Tibial artery (tissue), 4 donors: ENCODE data around the gene AGPAT2.

Experiments
- DNase-seq, 2 donors: peaks; one replicate each; pipeline ENCODE4 v3.0.0-alpha.2; 2019
- H3K27ac ChIP-seq, 2 donors: fragments of 200-600 bp; sonication (generic) in 1 of 2; 1 replicate in 1 of 2; 2 replicates in 1 of 2; pipeline ENCODE4 v1.5.1; 2018 to 2019; ENCODE audit warnings: mild to moderate bottlenecking in 1 of 2
- H3K27me3 ChIP-seq, 2 donors: fragments of 200-600 bp; sonication (generic) in 1 of 2; one replicate each; pipeline versions ENCODE4 v1.5.1 to v1.6.0; 2016 to 2019
- H3K36me3 ChIP-seq, 3 donors: fragments of 200-600 bp; sonication (generic) in 2 of 3; one replicate each; pipeline ENCODE4 v1.5.1; 2016 to 2019; ENCODE audit warnings: mild to moderate bottlenecking in 2 of 3
- H3K4me1 ChIP-seq, 4 donors: fragments of 200-600 bp; sonication (generic) in 2 of 4; 1 replicate in 3 of 4; 2 replicates in 1 of 4; pipeline ENCODE4 v1.5.1; 2016 to 2019
- H3K4me3 ChIP-seq, 2 donors: fragments of 200-600 bp; sonication (generic) in 1 of 2; 1 replicate in 1 of 2; 2 replicates in 1 of 2; pipeline ENCODE4 v1.5.1; 2018 to 2019; ENCODE audit warnings: mild to moderate bottlenecking in 2 of 2
- H3K9me3 ChIP-seq, 3 donors: fragments of 200-600 bp; sonication (generic) in 1 of 3; one replicate each; pipeline ENCODE4 v1.5.1; 2016 to 2019
- intact Hi-C: fragments of 100-400 bp; cut with DNase I; formaldehyde crosslinking; loops from one replicate; pipeline ENCODE4 v1.15.0; 2023; ENCODE audit warnings: low total_unique reads
- TF ChIP-seq, protein P1 (sequence below), 2 experiments: fragments of 200-600 bp in 1 of 2; fragments of 450-650 bp in 1 of 2; IDR thresholded peaks; one replicate each; pipeline ENCODE4 v1.5.1; 2017 to 2019; ENCODE audit warnings: antibody characterized with exemption in 2 of 2, mild to moderate bottlenecking in 1 of 2, moderate library complexity in 1 of 2

The AGPAT2 gene

DNA sequence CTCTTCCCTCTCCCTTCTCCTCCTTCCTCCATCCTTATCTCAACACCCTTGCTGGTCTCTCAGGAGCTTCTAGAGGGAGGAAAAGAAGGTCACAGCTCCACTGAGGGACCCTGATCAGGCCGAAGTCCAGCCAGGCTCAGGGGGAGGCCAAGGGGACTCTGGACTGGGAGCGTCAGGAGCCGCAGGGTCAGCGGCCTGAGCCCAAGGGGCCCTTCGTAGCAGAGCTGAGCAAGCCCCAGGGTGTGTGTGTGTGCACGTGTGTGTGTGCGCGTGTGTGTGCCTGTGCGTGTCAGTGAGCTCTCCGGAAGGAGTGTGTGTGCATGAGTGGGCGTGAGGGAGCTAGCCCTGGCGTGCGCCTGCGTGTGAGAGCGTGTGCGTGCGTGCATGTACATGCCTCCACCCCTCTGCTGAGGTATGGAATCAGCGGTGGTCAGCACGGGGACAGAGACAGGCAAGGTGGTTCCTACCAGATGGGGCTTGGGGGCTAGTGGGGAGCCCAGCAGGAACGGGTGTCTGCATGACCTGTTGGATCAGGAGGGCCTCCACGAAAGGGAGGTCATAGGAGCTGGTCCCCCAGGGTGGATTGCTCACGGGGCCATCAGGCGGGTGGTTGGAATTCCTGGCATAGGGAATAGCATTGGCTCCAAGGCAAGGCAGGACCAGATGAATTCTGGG is 10.0 kb upstream of the AGPAT2 start:
- Histone ChIP-seq H3K27me3 (peaks cover 0 to 66% of the 10 kb centered on the region in 2 donors), H3K27ac (no peak overlapping the region), H3K36me3 (no peaks in the 10 kb centered on the region), H3K4me3 (no peak overlapping the region), H3K9me3 (no peaks in the 10 kb centered on the region), H3K4me1 (peaks cover 0 to 13% (median 0%) of the 10 kb centered on the region in 4 donors)
- no peak for DNase-seq
- TF ChIP-seq, protein P1, sequence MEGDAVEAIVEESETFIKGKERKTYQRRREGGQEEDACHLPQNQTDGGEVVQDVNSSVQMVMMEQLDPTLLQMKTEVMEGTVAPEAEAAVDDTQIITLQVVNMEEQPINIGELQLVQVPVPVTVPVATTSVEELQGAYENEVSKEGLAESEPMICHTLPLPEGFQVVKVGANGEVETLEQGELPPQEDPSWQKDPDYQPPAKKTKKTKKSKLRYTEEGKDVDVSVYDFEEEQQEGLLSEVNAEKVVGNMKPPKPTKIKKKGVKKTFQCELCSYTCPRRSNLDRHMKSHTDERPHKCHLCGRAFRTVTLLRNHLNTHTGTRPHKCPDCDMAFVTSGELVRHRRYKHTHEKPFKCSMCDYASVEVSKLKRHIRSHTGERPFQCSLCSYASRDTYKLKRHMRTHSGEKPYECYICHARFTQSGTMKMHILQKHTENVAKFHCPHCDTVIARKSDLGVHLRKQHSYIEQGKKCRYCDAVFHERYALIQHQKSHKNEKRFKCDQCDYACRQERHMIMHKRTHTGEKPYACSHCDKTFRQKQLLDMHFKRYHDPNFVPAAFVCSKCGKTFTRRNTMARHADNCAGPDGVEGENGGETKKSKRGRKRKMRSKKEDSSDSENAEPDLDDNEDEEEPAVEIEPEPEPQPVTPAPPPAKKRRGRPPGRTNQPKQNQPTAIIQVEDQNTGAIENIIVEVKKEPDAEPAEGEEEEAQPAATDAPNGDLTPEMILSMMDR (IDR thresholded peaks at IDR 0.05) = no peak
- intact Hi-C loops = no loop called here

DNA sequence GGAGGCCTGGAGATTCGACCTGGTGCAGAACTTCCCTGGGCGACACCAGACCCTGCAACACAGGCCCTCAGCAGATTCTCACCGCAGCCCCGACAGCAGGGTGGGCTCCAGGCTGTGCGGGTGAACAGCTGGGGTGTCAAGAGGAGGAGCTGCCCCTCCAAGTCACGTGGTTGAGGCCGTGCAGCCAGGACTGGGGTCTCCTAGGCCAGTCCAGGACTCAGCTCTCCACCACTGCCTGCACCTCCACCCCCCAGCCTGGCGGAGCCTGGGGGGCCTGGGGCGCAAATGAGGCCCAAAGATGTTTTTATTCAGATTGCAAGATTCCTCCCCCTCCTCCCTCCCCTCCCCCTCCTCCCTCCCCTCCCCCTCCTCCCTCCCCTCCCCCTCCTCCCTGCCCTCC is 9.2 kb upstream of the AGPAT2 start:
- no peak for DNase-seq
- Histone ChIP-seq H3K4me3 (no peak overlapping the region), H3K27ac (no peak overlapping the region), H3K9me3 (no peaks in the 10 kb centered on the region), H3K4me1 (peaks cover 0 to 13% (median 0%) of the 10 kb centered on the region in 4 donors), H3K27me3 (peaks cover 0 to 61% of the 10 kb centered on the region in 2 donors), H3K36me3 (no peaks in the 10 kb centered on the region)
- intact Hi-C loops = no loop called here
- TF ChIP-seq, protein P1 (IDR thresholded peaks at IDR 0.05) = no peak

DNA sequence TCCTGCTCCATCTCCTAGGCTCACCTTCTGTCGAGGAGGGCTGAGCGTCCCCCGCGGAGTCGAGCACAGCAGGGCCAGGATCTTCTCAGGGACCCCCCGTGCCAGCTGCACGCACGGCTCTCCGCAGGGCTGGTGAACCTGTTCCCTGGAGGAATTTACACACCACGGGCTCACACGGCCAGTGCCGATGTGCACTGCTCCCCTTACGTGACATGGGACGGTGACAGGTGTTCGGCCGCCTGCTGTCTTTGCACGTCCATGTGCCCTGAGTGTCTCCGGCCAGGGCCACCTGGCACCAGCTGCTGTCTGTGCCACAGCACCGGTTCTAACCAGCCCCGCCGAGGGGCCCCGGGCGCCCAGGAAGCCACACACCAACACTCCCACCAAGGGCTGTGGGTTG is 8.7 kb upstream of the AGPAT2 start:
- Histone ChIP-seq H3K4me1 (peaks cover 0 to 17% (median under 1%) of the 10 kb centered on the region in 4 donors), H3K27ac (no peak overlapping the region), H3K9me3 (no peaks in the 10 kb centered on the region), H3K27me3 (peaks cover 0 to 56% of the 10 kb centered on the region in 2 donors), H3K36me3 (no peaks in the 10 kb centered on the region), H3K4me3 (no peak overlapping the region)
- TF ChIP-seq, protein P1 (IDR thresholded peaks at IDR 0.05) = no peak
- DNase-seq = no peak
- intact Hi-C loops = no loop called here

DNA sequence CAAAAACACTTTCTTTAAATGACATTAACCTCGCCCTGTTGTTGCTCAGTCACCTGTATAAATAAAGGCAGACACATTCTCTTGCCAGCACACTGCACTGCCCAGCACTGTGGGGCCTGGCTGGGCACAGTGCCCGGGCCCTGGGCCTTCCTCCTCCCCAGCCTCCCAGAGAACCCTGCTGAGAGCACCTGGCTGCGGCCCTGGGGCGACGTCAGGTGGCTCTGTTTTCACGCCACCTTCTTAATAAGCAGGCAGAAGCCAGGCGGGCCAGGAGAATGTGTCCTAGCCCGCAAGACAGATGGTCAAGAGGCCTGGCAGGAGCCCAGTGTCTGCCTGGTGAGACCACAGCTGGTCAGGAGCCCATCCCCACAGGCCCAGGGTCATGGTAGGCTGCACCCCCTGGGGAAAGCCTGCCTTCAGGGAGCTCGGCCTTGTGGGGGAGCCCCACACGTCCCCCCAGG is 8.2 kb upstream of the AGPAT2 start:
- Histone ChIP-seq H3K27me3 (peaks cover 0 to 51% of the 10 kb centered on the region in 2 donors), H3K4me3 (no peak overlapping the region), H3K4me1 (peaks cover 0 to 22% (median 2%) of the 10 kb centered on the region in 4 donors), H3K36me3 (no peaks in the 10 kb centered on the region), H3K27ac (no peak overlapping the region), H3K9me3 (no peaks in the 10 kb centered on the region)
- intact Hi-C loops = no loop called here
- no peak for DNase-seq
- TF ChIP-seq, protein P1 (IDR thresholded peaks at IDR 0.05) = no peak

DNA sequence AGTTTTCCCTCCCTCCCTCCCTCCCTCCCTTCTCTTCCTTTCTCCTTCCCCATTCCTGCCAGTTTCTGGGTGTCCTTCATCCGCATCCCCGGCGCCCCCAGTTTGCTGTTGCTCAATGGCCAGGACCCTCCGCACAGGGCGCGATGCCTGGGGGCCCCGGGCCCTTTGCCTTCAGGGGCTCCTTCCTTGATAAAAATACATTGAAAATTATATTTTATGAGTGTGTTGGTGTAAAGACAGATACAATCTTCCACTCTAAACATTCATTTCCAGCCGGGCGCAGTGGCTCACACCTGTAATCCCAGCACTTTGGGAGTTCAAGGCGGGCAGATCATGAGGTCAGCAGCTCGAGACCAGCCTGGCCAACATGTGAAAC is 7.6 kb upstream of the AGPAT2 start:
- DNase-seq = no peak
- Histone ChIP-seq H3K4me1 (peaks cover 0 to 25% (median 4%) of the 10 kb centered on the region in 4 donors), H3K27ac (no peak overlapping the region), H3K27me3 (peaks cover 0 to 45% of the 10 kb centered on the region in 2 donors), H3K4me3 (no peak overlapping the region), H3K9me3 (no peaks in the 10 kb centered on the region), H3K36me3 (no peaks in the 10 kb centered on the region)
- TF ChIP-seq, protein P1 (IDR thresholded peaks at IDR 0.05) = no peak
- intact Hi-C loops = no loop called here
